ENCODE measurements around the gene PLAGL2. TPM values are rescaled to one million over a fixed set of nuclear protein-coding genes. Genes with fewer than 3 reads are reported as not detected.

The PLAGL2 gene
- total and polyA plus RNA-seq, 2 donors = 2.8 to 5.0 TPM

DNA sequence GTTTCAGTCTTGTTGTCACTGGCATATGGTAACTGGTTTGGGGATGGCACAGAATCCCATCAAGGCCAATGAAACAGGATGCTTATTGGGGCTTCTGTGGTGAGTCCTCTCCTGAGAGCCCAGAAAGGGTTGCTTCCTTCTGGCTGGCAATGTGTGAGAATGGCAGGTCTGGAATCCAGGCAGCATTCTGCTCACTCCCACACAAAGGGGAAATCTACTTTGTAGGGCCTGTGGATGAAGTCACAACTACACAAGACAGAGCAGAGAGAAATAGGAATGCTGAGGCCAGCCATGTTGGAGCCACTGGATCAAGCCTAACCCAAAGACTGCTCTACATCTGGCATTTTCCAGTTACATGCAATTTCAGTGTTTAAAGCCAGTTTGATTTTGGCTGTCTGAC is 15.7 kb downstream of the PLAGL2 start:
- H3K27ac ChIP-seq (ENCODE audit: low read depth in 1 of 2, low read length in 1 of 2) = no peak overlapping the region
- H3K9me3 ChIP-seq (ENCODE audit: control insufficient read depth in 2 of 2, insufficient read depth in 1 of 2, low read length in 1 of 2) = peaks cover 0 to 2% of the 10 kb centered on the region in 2 donors
- peaks cover 9 to 13% of the 10 kb centered on the region in 2 donors for H3K4me1 ChIP-seq (ENCODE audit: control insufficient read depth in 2 of 2, insufficient read depth in 2 of 2, low read length in 2 of 2)
- no peaks in the 10 kb centered on the region for H3K27me3 ChIP-seq (ENCODE audit: control insufficient read depth in 2 of 2, insufficient read depth in 1 of 2, low read length in 1 of 2)
- H3K36me3 ChIP-seq (ENCODE audit: control insufficient read depth in 2 of 2, insufficient read depth in 2 of 2, low read length in 1 of 2) = peaks cover 25 to 28% of the 10 kb centered on the region in 2 donors
- DNase-seq (ENCODE audit: low read depth in 6 of 9, low spot score in 9 of 9) = no peak
- no peak overlapping the region for H3K4me3 ChIP-seq (ENCODE audit: low read length in 2 of 2)

DNA sequence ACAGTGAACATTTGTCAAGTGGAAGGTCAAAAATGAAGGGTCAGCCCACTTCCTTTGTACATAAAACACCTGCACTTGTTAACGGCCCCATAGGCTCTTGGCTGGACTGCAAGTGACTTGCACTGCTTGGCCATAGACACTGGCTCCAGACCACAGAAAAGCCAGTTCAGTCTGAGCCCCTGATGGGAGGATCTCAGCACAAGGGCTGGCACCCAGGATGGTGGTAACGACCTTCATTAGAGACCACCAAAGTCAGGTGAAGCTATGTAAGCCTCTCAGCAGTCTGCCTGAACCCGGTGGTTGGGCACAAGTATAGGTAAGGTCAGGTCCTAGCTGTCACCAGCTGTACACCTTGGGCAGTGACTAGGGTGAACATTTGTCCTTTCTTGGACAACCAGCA is 16.1 kb downstream of the PLAGL2 start:
- Histone ChIP-seq H3K4me1 (ENCODE audit: control insufficient read depth in 2 of 2, insufficient read depth in 2 of 2, low read length in 2 of 2) (peaks cover 9 to 13% of the 10 kb centered on the region in 2 donors), H3K27ac (ENCODE audit: low read depth in 1 of 2, low read length in 1 of 2) (no peak overlapping the region), H3K9me3 (ENCODE audit: control insufficient read depth in 2 of 2, insufficient read depth in 1 of 2, low read length in 1 of 2) (peaks cover 0 to 2% of the 10 kb centered on the region in 2 donors), H3K27me3 (ENCODE audit: control insufficient read depth in 2 of 2, insufficient read depth in 1 of 2, low read length in 1 of 2) (no peaks in the 10 kb centered on the region), H3K4me3 (ENCODE audit: low read length in 2 of 2) (no peak overlapping the region), H3K36me3 (ENCODE audit: control insufficient read depth in 2 of 2, insufficient read depth in 2 of 2, low read length in 1 of 2) (peaks cover 23% of the 10 kb centered on the region in 2 donors)
- WGBS = 97% methylated on average over 3 of the region's 3 CpGs
- no peak for DNase-seq (ENCODE audit: low read depth in 6 of 9, low spot score in 9 of 9)

DNA sequence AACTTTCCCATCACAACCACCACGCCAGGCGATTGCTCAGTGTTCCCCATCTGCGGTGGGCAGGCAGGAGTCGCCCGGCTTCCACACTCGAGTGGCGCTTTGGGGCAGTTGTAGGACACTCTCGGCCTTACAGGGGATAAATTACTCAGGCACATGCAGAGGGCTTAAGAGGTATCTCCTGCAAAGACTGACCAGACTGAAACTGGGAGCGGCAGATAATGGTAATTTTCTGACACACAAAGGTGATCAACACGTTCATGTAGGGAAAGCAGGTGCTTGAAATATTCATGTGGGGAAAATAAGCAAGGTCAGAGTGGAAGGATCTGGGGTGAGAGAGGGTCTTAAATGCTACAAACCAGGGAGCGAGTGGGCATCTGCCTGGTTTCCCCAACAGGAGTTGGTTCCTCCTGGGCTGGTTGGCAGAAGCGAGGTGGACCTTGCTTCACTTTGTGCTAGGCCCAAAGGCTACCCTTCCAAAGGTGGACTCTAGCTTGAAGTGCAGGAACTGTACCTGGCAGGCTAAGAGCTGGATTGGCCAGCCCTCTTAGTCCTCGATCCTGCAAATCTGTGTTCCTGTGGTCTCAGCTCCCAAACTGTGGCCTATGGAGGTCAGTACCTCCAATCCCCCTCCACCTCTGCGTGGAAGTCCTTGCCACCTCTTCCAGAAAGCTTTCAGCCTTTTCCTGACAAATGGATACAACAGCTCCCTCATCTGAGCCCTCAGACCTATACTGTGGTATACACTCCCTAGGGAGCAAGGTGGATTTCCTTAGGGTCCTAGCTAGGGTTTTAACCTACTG is 16.7 kb downstream of the PLAGL2 start:
- H3K9me3 ChIP-seq (ENCODE audit: control insufficient read depth in 2 of 2, insufficient read depth in 1 of 2, low read length in 1 of 2) = peaks cover 0 to 2% of the 10 kb centered on the region in 2 donors
- no peak overlapping the region for H3K27ac ChIP-seq (ENCODE audit: low read depth in 1 of 2, low read length in 1 of 2)
- 51% methylated on average over 14 of the region's 14 CpGs for WGBS
- peak overlapping the region; percentile 47 to 70 for H3K4me3 ChIP-seq (ENCODE audit: low read length in 2 of 2)
- peaks cover 9 to 13% of the 10 kb centered on the region in 2 donors for H3K4me1 ChIP-seq (ENCODE audit: control insufficient read depth in 2 of 2, insufficient read depth in 2 of 2, low read length in 2 of 2)
- peaks cover 17% of the 10 kb centered on the region in 2 donors for H3K36me3 ChIP-seq (ENCODE audit: control insufficient read depth in 2 of 2, insufficient read depth in 2 of 2, low read length in 1 of 2)
- DNase-seq (ENCODE audit: low read depth in 6 of 9, low spot score in 9 of 9) = no peak
- H3K27me3 ChIP-seq (ENCODE audit: control insufficient read depth in 2 of 2, insufficient read depth in 1 of 2, low read length in 1 of 2) = no peaks in the 10 kb centered on the region

GRCh38 chr20:32189691-32190615 is 17.6 kb downstream of the PLAGL2 start:
- Histone ChIP-seq H3K27ac (ENCODE audit: low read depth in 1 of 2, low read length in 1 of 2) (peak overlapping the region in 1 of 2 donors; percentile 58), H3K4me1 (ENCODE audit: control insufficient read depth in 2 of 2, insufficient read depth in 2 of 2, low read length in 2 of 2) (peaks cover 9 to 13% of the 10 kb centered on the region in 2 donors), H3K27me3 (ENCODE audit: control insufficient read depth in 2 of 2, insufficient read depth in 1 of 2, low read length in 1 of 2) (no peaks in the 10 kb centered on the region), H3K9me3 (ENCODE audit: control insufficient read depth in 2 of 2, insufficient read depth in 1 of 2, low read length in 1 of 2) (peaks cover 0 to 2% of the 10 kb centered on the region in 2 donors), H3K36me3 (ENCODE audit: control insufficient read depth in 2 of 2, insufficient read depth in 2 of 2, low read length in 1 of 2) (peaks cover 9% of the 10 kb centered on the region in 2 donors), H3K4me3 (ENCODE audit: low read length in 2 of 2) (peak overlapping the region; percentile 58 to 70)
- WGBS = 9% methylated on average over 88 of the region's 88 CpGs
- peak in 4 of 9 donors; percentile 9 to 58 (median 29) for DNase-seq (ENCODE audit: low read depth in 6 of 9, low spot score in 9 of 9)

DNA sequence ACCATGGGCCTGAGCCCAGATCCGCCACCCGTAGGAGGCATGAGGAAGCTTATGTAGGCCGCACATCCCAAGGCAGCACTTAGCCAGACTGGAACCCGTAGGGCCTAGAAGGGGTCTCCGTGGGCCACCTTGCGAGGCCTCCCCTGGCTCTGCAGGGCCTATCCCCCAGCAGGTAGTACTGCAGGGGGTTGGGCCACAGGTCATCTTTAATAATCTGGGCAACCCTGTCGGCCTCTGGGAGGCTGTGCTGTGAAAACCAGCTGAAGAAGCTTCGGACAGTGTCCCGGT is 18.5 kb downstream of the PLAGL2 start:
- Histone ChIP-seq H3K27me3 (ENCODE audit: control insufficient read depth in 2 of 2, insufficient read depth in 1 of 2, low read length in 1 of 2) (no peaks in the 10 kb centered on the region), H3K4me1 (ENCODE audit: control insufficient read depth in 2 of 2, insufficient read depth in 2 of 2, low read length in 2 of 2) (peaks cover 9 to 13% of the 10 kb centered on the region in 2 donors), H3K4me3 (ENCODE audit: low read length in 2 of 2) (peak overlapping the region in 1 of 2 donors; percentile 58), H3K36me3 (ENCODE audit: control insufficient read depth in 2 of 2, insufficient read depth in 2 of 2, low read length in 1 of 2) (peaks cover 2 to 4% of the 10 kb centered on the region in 2 donors), H3K27ac (ENCODE audit: low read depth in 1 of 2, low read length in 1 of 2) (no peak overlapping the region), H3K9me3 (ENCODE audit: control insufficient read depth in 2 of 2, insufficient read depth in 1 of 2, low read length in 1 of 2) (peaks cover 0 to 2% of the 10 kb centered on the region in 2 donors)
- 98% methylated on average over 9 of the region's 9 CpGs for WGBS
- DNase-seq (ENCODE audit: low read depth in 6 of 9, low spot score in 9 of 9) = no peak

DNA sequence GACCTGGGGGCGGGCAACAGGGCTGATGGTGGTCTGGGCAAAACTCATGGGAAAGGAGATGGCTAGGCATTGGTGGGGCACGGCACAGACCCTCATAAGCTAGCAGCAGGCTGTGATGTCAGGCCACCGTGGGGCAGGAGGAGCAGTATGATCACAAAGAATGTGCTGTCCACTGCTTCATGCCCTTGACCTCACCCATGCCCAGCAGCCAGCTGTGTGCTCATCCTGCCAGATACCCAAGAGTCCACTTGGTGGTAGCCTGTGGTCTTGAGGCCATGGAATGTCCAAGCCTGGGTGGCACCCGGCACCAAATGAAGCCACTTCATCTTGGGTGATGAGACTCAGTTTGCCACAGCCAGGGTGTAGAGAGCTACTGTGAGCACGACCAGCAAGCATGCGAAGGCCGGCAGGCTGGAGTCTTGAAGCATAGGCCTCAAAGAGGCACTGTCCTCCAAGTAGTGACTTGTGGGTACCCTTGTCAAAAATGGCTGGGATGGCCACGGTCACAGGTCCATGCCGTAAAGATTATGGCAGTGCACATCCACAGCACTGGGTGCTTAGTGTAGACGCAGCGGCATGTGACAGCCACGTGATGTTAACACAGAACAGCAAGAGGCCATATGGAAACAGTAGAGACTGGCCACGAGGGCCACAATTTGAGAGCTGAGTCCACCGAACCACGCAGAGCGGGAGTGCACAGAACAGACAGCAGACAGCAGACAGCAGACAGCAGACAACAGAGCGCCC is 19.0 kb downstream of the PLAGL2 start:
- Histone ChIP-seq H3K27ac (ENCODE audit: low read depth in 1 of 2, low read length in 1 of 2) (no peak overlapping the region), H3K9me3 (ENCODE audit: control insufficient read depth in 2 of 2, insufficient read depth in 1 of 2, low read length in 1 of 2) (peaks cover 0 to 2% of the 10 kb centered on the region in 2 donors), H3K27me3 (ENCODE audit: control insufficient read depth in 2 of 2, insufficient read depth in 1 of 2, low read length in 1 of 2) (no peaks in the 10 kb centered on the region), H3K4me3 (ENCODE audit: low read length in 2 of 2) (no peak overlapping the region), H3K36me3 (ENCODE audit: control insufficient read depth in 2 of 2, insufficient read depth in 2 of 2, low read length in 1 of 2) (no peaks in the 10 kb centered on the region), H3K4me1 (ENCODE audit: control insufficient read depth in 2 of 2, insufficient read depth in 2 of 2, low read length in 2 of 2) (peaks cover 9 to 13% of the 10 kb centered on the region in 2 donors)
- DNase-seq (ENCODE audit: low read depth in 6 of 9, low spot score in 9 of 9) = no peak
- 98% methylated on average over 17 of the region's 17 CpGs for WGBS

GRCh38 chr20:32186506-32186905 is 21.0 kb downstream of the PLAGL2 start:
- Histone ChIP-seq H3K27ac (ENCODE audit: low read depth in 1 of 2, low read length in 1 of 2) (no peak overlapping the region), H3K9me3 (ENCODE audit: control insufficient read depth in 2 of 2, insufficient read depth in 1 of 2, low read length in 1 of 2) (peaks cover 0 to 2% of the 10 kb centered on the region in 2 donors), H3K27me3 (ENCODE audit: control insufficient read depth in 2 of 2, insufficient read depth in 1 of 2, low read length in 1 of 2) (no peaks in the 10 kb centered on the region), H3K4me1 (ENCODE audit: control insufficient read depth in 2 of 2, insufficient read depth in 2 of 2, low read length in 2 of 2) (peaks cover 9 to 13% of the 10 kb centered on the region in 2 donors), H3K4me3 (ENCODE audit: low read length in 2 of 2) (no peak overlapping the region), H3K36me3 (ENCODE audit: control insufficient read depth in 2 of 2, insufficient read depth in 2 of 2, low read length in 1 of 2) (no peaks in the 10 kb centered on the region)
- no peak for DNase-seq (ENCODE audit: low read depth in 6 of 9, low spot score in 9 of 9)
- WGBS = 98% methylated on average over 1 of the region's 1 CpG

- Histone ChIP-seq H3K27ac (ENCODE audit: low read depth in 1 of 2, low read length in 1 of 2) (no peak overlapping the region), H3K9me3 (ENCODE audit: control insufficient read depth in 2 of 2, insufficient read depth in 1 of 2, low read length in 1 of 2) (no peaks in the 10 kb centered on the region), H3K4me3 (ENCODE audit: low read length in 2 of 2) (no peak overlapping the region), H3K4me1 (ENCODE audit: control insufficient read depth in 2 of 2, insufficient read depth in 2 of 2, low read length in 2 of 2) (peaks cover 8 to 9% of the 10 kb centered on the region in 2 donors), H3K36me3 (ENCODE audit: control insufficient read depth in 2 of 2, insufficient read depth in 2 of 2, low read length in 1 of 2) (no peaks in the 10 kb centered on the region), H3K27me3 (ENCODE audit: control insufficient read depth in 2 of 2, insufficient read depth in 1 of 2, low read length in 1 of 2) (no peaks in the 10 kb centered on the region)
- 89% methylated on average over 10 of the region's 10 CpGs for WGBS
- no peak for DNase-seq (ENCODE audit: low read depth in 6 of 9, low spot score in 9 of 9)
Measured at GRCh38 chr20:32184961-32185603, 22.5 kb downstream of the PLAGL2 start.

Data from thymus (tissue), 11 donors.